Measurements from ENCODE around the gene KLHL30. TPM values are rescaled to one million over a fixed set of nuclear protein-coding genes. Genes with fewer than 3 reads are reported as not detected.
"Not testable (repeated sequence)": the region's sequence is repeated elsewhere in the genome, so short reads cannot be mapped to it uniquely, and the experiment has no call there.

The KLHL30 gene
- total and polyA plus RNA-seq, 12 donors = 0.10 to 4.3 (median 0.16) TPM; not detected in 4

DNA sequence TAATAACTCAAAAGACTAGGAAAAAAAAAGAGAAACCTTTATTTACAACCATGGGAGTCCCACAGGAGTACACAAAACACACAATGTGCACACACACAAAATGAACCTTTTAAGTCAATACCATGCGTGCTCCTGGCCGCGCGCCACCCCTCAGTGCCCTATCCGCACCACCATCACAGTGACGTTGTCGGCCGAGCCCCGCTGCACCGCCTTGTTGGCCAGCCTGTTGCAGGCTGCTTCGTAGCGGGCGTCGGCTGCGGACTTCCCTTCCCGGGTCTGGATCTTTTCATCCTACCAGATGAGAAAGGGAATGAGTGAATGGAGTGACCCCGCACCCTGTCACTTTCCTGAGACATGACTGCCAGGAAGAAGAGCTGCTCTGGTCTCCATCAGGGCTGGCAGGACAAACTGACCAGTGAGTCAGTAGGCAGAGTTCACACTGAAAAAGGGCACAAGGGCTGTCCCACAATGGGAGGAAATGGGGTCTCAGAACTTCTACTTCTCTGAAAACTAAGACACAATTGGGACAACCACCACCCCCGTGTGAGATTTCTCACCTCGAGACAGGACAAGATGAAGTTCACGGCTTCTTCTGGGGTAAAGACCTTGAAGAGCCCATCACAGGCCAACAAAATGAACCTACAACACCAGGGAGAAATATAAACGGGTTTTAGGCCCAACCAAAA lies 32.1 kb downstream of the KLHL30 start:
- WGBS, 4 donors = 92 to 94% (median 93%) methylated on average over 21 of the region's 21 CpGs
- intact Hi-C loops (cut with DNase I) = no loop called here
- Histone ChIP-seq H3K4me1 (replicated peaks in 1 of 2) (peaks cover 0 to 11% of the 10 kb centered on the region in 2 donors), H3K27ac (no peak overlapping the region), H3K9me3 (replicated peaks in 1 of 3) (no peaks in the 10 kb centered on the region), H3K36me3 (replicated peaks in 1 of 2) (peaks cover 0 to 65% of the 10 kb centered on the region in 2 donors), H3K27me3 (no peaks in the 10 kb centered on the region), H3K4me3 (no peak overlapping the region)
- TF ChIP-seq POLR2A (IDR thresholded peaks at IDR 0.05) = no peak
- TF ChIP-seq, protein P1, sequence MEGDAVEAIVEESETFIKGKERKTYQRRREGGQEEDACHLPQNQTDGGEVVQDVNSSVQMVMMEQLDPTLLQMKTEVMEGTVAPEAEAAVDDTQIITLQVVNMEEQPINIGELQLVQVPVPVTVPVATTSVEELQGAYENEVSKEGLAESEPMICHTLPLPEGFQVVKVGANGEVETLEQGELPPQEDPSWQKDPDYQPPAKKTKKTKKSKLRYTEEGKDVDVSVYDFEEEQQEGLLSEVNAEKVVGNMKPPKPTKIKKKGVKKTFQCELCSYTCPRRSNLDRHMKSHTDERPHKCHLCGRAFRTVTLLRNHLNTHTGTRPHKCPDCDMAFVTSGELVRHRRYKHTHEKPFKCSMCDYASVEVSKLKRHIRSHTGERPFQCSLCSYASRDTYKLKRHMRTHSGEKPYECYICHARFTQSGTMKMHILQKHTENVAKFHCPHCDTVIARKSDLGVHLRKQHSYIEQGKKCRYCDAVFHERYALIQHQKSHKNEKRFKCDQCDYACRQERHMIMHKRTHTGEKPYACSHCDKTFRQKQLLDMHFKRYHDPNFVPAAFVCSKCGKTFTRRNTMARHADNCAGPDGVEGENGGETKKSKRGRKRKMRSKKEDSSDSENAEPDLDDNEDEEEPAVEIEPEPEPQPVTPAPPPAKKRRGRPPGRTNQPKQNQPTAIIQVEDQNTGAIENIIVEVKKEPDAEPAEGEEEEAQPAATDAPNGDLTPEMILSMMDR (IDR thresholded peaks at IDR 0.05) = no peak
- DNase-seq = no peak

DNA sequence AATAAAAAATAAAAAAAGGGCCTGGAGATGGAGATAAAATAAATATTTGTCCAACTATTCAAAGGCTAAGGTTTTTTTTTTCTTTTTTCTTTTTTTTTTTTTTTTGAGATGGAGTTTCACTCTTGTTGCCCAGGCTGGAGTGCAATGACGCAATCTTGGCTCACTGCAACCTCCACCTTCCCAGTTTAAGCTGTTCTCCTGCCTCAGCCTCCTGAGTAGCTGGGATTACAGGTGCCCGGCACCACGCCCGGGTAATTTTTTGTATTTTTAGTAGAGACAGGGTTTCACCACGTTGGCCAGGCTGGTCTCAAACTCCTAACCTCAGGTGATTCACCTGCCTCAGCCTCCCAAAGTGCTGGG lies 32.6 kb downstream of the KLHL30 start:
- Histone ChIP-seq H3K36me3 (replicated peaks in 1 of 2) (peaks cover 0 to 65% of the 10 kb centered on the region in 2 donors), H3K4me1 (replicated peaks in 1 of 2) (peaks cover 0 to 11% of the 10 kb centered on the region in 2 donors)
- H3K4me3 ChIP-seq; intact Hi-C loops (cut with DNase I); DNase-seq; H3K27me3 ChIP-seq; H3K27ac ChIP-seq; H3K9me3 ChIP-seq (replicated peaks in 1 of 3): not testable (repeated sequence)
- WGBS, 4 donors = 92 to 99% (median 95%) methylated on average over 5 of the region's 5 CpGs

DNA sequence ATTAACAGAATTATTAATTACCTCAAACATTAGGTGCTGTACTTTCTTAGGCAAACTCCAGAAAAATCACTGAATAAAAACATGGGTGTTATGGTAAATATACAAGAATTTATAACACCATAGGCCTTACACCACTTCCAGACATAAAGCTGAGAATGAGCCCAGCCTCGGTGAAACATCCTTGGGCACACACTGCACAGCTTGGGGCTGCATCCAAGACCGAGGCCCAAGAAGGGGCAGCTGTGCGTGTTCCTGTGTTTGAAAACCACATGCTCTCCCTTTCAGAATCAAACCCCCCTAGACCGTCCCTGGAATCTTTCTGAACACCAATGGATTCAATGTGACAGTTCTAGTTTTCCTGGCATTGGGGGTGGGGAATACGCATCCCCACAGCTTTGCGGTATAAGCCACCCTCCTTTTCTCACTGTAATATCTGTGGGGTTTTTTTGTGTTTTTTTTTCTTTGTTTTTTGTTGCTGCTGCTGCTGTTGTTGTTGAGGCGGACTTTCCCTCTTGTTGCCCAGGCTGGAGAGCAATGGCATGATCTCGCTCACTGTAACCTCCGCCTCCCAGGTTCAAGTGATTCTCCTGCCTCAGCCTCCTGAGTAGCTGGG lies 33.2 kb downstream of the KLHL30 start:
- H3K9me3 ChIP-seq (replicated peaks in 1 of 3) = no peaks in the 10 kb centered on the region
- H3K27ac ChIP-seq = no peak overlapping the region
- peaks cover 0 to 11% of the 10 kb centered on the region in 2 donors for H3K4me1 ChIP-seq (replicated peaks in 1 of 2)
- no peaks in the 10 kb centered on the region for H3K27me3 ChIP-seq
- no peak for DNase-seq
- TF ChIP-seq POLR2A (IDR thresholded peaks at IDR 0.05) = no peak
- TF ChIP-seq, protein P1 (IDR thresholded peaks at IDR 0.05) = no peak
- no peak overlapping the region for H3K4me3 ChIP-seq
- intact Hi-C loops (cut with DNase I) = no loop called here
- H3K36me3 ChIP-seq (replicated peaks in 1 of 2) = peaks cover 0 to 69% of the 10 kb centered on the region in 2 donors
- 94 to 97% (median 96%) methylated on average over 9 of the region's 9 CpGs for WGBS, 4 donors

DNA sequence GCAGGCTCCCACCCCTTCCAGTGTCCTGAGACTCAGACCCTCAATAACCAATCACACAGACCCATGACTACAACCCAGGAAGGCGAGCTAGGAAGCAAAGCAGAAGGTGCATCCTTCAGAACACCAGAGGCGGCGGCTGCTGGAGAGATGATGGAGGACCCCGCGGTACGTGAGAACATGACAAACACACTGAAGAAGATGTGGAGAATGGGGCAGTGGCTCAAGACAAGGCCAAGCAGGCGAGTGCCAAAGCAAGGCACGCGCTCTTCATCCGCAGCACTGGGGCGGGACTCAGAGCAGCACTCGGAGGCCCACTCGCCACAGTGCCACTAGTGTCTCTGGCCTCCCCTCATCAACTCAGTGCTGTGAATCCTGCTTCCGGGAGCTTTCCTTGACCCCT lies 34.0 kb downstream of the KLHL30 start:
- TF ChIP-seq, protein P1 (IDR thresholded peaks at IDR 0.05) = no peak
- no peak for TF ChIP-seq POLR2A (IDR thresholded peaks at IDR 0.05)
- H3K27ac ChIP-seq = no peak overlapping the region
- 90 to 100% (median 91%) methylated on average over 12 to 14 of the region's 14 CpGs for WGBS, 4 donors
- H3K4me1 ChIP-seq (replicated peaks in 1 of 2) = peaks cover 0 to 11% of the 10 kb centered on the region in 2 donors
- H3K36me3 ChIP-seq (replicated peaks in 1 of 2) = peaks cover 0 to 75% of the 10 kb centered on the region in 2 donors
- no peak overlapping the region for H3K4me3 ChIP-seq
- H3K9me3 ChIP-seq (replicated peaks in 1 of 3) = no peaks in the 10 kb centered on the region
- DNase-seq = no peak
- intact Hi-C loops (cut with DNase I) = no loop called here
- no peaks in the 10 kb centered on the region for H3K27me3 ChIP-seq

Data from adrenal gland (tissue), 12 donors.